Measurements from ENCODE around the gene RABEP2.
"Not testable (repeated sequence)": the region's sequence is repeated elsewhere in the genome, so short reads cannot be mapped to it uniquely, and the experiment has no call there.

Gene RABEP2

GRCh38 chr16:28878083-28878926 is 46.7 kb downstream of the RABEP2 start, which contains the start of gene ATP2A1:
Gene ATP2A1, plus strand, starts transcription at chr16:28878488. Its CDS starts 184 bp downstream, at chr16:28878672.
- DNase-seq (ENCODE audit: low spot score), result no peak

GRCh38 chr16:28877655-28878000 is 47.4 kb downstream of the RABEP2 start:
- no peak for DNase-seq (ENCODE audit: low spot score)

DNA sequence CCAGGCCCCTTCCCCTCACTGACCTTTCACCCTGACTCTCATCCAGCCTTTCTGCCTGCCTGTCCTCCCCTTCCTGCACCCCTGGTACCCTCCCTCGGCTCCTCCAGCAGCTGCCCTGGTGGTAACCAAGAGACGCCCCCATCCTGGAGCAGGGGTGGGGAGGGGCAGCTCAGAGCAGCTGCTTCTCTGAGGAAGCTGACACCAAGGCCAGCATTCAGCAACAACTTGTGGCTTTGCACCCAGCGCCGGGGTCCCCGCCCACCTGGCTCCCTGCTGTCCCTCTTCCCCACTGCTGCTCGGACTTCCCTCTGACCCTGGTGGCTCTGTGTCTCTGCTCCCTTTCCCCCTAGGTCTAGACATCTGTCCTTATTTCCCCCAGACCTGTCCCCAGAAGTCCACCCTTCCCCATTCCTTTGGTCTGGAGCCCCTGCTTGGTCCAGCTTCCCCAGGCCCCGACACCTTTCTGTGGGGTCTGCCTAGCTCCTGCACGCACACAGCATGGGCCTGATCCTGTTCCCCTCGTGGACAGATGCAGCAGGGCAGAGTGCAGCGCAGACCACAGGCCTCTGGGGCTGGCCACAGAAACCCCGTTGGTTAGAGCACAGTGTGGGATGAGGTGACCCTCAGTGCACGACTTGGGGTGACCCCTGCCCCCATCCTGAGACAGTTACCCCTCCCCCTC is 47.9 kb downstream of the RABEP2 start:
- DNase-seq (ENCODE audit: low spot score), result no peak

GRCh38 chr16:28876019-28876659 is 48.9 kb downstream of the RABEP2 start:
- no peak for DNase-seq (ENCODE audit: low spot score)

DNA sequence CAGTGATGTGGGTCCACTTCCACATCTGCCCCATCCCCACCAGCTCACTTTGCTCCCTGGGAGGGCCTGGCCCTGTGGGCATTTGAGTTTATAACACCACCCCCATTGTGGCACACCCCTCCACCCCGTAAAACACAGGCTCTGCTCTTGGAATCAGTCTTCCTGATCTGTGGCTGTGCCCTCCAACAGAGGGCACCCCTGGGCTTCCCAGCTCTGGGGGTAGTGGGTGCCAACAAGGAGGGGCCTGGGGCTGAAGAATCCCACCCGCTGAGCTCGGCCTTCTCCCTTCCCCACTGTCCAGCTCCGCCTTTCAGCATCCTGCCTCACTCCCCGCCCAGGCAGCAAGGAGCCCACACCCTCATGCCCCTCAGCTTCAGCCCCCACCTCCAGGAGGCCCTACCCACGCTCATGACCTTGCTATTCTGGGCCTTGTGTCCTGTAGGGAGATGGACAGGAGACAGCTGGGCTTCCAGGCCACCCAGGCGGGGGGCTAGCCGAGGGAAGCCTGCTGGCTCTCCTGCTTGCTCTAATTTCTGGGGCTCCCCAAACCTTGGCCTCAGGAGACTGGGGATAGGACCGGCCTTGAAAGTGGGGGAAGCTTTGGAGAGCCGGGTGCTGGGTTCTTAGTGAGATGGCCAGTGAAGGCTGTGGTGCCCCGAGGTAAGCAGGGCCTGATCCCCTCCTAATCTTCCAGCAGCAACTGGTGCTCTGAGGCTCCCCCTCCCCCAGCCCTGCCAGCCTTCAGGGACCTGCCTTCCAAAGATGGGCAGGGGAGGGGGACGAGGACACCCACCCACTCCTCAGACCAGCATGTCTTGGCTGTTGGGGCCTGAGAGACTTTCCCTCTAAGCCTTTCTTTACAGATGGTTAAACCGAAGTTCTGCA is 49.7 kb downstream of the RABEP2 start:
- DNase-seq (ENCODE audit: low spot score), result no peak

DNA sequence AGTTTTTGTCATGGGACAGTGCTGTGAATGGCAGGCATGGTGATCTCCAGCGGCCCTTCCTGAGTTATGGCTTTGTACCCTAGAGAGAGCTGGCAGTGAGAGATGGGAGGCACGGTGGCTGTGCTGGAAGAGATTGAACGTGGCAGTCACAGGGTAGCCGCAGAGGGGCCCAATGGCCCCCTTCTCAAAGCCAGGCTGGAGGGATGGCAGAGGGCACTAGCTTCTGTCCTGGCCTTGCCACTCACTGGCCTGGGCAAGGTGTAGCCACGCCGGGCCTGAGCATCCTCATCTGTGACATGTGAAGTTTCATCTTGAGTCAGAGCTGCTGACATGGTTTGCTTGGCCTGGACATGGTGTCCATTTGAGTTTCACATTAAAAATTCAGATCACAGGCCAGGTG is 50.6 kb downstream of the RABEP2 start:
- DNase-seq (ENCODE audit: low spot score), result no peak

GRCh38 chr16:28873543-28874201 is 51.4 kb downstream of the RABEP2 start:
- DNase-seq (ENCODE audit: low spot score), result no peak

DNA sequence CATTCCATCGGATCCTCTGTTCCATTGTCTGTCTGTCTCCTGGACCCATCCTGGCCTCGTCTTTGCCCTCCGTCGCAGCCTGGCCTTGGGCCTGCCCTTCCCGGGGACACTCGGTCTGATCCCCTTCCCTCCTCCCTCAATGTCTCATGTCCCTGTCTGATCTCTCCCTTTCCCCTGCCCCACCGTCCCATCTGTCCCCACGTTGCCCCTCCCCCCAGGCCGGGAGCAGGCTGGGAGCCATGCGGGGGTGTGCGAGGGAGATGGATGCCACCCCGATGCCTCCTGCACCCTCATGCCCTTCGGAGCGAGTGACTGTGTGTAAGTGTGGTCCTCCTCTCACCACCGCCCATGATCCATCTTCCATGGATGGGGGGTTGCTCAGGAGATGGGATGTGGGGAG is 52.1 kb downstream of the RABEP2 start:
- no peak for DNase-seq (ENCODE audit: low spot score)

DNA sequence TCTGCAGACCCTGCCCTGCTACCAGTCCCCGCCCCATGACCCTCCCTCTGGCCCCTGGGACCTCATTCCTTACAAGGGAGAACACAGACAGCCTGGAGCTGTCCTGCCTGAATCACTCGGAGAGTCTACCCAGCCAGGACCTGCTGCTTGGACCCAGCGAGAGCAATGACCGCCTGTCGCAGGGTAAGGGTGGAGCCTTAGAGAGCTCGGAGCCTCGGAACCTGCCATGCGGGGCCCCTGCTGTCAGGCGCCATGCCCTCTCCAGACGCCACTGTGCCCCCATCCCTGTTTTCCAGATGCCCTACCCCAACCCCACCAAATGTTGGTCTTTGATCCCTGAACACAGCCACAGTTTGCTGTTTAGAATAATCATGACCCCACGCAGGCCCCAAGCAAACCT is 55.8 kb downstream of the RABEP2 start:
- no peak for DNase-seq (ENCODE audit: low spot score)

GRCh38 chr16:28867646-28868045 is 57.4 kb downstream of the RABEP2 start:
- DNase-seq (ENCODE audit: low spot score), result not testable (repeated sequence)

- DNase-seq (ENCODE audit: low spot score), result no peak
Measured at GRCh38 chr16:28867241-28867640, 57.8 kb downstream of the RABEP2 start.

- DNase-seq (ENCODE audit: low spot score), result no peak
Measured at GRCh38 chr16:28866454-28866804, 58.6 kb downstream of the RABEP2 start.

- no peak for DNase-seq (ENCODE audit: low spot score)
Measured at GRCh38 chr16:28865722-28866453, 59.1 kb downstream of the RABEP2 start.

- no peak for DNase-seq (ENCODE audit: low spot score)
Measured at GRCh38 chr16:28865001-28865688, 59.9 kb downstream of the RABEP2 start.

GRCh38 chr16:28863929-28864793 is 60.9 kb downstream of the RABEP2 start:
- no peak for DNase-seq (ENCODE audit: low spot score)

DNA sequence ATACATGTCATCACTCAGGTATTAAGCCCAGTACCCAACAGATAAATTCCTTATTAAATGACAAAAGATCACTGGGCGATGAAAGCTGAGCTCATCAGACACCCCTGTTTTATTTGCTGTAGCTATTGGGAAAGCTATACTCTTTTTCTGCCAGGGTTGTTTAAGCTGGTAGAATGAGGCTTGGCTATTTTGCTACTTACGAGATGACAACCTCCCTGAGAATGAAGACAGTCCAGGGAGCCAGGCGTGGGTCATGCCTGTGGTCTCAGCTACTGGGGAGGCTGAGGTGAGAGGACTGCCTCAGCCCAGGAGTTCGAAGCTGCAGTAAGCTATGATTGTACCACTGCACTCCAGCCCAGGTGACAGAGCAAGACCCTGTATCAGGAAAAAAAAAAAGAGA is 65.7 kb downstream of the RABEP2 start:
- DNase-seq (ENCODE audit: low spot score), result no peak

GRCh38 chr16:28858421-28858820 is 66.6 kb downstream of the RABEP2 start:
- DNase-seq (ENCODE audit: low spot score), result no peak
